Left renal cortex interstitium (tissue), 4 donors: ENCODE data around the gene DRC1. TPM values are rescaled to one million over a fixed set of nuclear protein-coding genes. Genes with fewer than 3 reads are reported as not detected.

ENCODE experiments used
- DNase-seq, 4 donors: peaks; one replicate each; pipeline ENCODE4 v3.0.0-alpha.2; 2013; ENCODE audit warnings: low read depth in 4 of 4, low spot score in 2 of 4, missing footprints in 1 of 4
- polyA plus RNA-seq, 4 donors: library from polyadenylated mRNA; unstranded; fragments of 120-200 nt; gene quantifications; one replicate each; pipeline ENCODE4 v1.2.1, GENCODE V29; 2013; ENCODE audit not compliant: insufficient read length in 4 of 4

DRC1 gene
- polyA plus RNA-seq, 4 donors = 2.4 to 3.8 (median 3.0) TPM

DNA sequence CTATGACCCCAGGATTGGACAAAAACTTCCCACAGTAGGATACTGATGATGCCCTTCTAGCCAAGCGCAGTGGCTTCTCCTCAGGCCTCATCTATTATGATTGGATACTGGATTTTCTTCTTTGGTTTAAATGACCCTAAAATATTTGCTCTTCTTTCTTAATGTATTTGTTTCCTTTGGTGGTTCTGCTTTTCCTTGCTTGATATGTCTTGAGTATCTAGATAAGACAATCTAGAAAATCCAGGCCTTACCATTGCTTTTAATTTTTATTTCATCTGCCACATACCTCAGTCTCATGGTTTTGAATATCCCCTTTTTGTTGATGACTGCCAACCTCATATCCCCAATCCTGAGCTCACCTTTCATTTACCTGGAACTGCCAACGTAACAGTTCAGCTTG, 40.6 kb downstream of the DRC1 start:
- no peak for DNase-seq

DNA sequence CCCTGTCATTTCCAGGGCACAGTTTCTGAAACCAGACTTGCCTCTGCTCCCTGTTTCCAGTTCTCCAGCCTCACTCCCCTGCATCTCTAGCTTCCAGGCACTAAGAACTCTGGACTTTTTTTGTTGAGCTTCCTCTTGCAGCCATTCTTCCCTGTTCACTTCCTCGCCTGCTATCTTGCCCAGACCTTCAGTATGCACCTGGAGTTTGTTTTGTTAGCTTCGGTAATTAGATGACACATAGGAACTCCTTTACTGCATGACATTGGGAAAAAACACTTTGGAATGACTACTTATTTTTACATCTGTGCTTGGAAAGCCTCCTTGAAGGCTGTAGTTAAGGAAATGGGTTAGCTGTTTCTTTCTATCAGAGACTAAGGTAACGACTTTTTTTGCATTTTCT, 41.0 kb downstream of the DRC1 start:
- no peak for DNase-seq

DNA sequence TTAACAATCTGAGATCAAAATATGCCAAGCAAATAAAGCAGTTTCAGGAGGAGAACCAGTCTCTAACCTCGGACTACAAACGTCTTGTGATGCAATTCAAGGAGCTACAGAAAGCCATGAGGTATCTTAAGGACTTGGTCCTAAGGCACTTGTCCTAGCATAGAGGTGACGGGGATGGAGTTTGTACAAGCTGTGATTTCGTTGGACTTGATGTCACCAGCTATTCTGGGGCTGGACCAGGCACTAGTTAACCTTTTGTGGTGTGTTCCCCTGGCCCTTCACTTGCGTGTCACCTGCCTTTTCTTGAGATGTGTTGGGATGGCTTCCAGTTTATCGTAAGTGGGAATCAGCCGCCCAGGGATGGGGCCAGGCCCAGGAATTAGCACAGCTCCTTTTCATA, 42.5 kb downstream of the DRC1 start:
- no peak for DNase-seq

DNA sequence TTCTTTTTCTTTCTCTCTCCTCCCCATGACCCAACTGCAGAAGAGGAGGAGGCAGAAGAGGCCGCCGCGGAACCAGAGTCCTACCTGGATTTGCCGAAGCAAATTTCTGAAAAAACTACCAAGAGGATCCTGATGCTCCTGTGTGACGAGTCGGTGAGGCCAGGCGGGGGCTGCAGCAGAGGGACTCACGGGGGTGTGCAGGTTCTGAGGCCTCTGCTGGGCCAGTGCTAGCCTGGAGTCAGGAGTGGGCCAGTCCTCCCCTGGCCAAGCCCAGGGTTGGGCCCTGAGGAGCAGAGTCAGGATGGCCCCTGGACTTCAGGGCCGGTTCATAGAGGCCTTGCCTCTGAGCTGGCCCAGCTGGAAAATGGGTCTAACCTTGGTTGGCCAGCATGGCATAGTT, 46.9 kb downstream of the DRC1 start:
- no peak for DNase-seq

DNA sequence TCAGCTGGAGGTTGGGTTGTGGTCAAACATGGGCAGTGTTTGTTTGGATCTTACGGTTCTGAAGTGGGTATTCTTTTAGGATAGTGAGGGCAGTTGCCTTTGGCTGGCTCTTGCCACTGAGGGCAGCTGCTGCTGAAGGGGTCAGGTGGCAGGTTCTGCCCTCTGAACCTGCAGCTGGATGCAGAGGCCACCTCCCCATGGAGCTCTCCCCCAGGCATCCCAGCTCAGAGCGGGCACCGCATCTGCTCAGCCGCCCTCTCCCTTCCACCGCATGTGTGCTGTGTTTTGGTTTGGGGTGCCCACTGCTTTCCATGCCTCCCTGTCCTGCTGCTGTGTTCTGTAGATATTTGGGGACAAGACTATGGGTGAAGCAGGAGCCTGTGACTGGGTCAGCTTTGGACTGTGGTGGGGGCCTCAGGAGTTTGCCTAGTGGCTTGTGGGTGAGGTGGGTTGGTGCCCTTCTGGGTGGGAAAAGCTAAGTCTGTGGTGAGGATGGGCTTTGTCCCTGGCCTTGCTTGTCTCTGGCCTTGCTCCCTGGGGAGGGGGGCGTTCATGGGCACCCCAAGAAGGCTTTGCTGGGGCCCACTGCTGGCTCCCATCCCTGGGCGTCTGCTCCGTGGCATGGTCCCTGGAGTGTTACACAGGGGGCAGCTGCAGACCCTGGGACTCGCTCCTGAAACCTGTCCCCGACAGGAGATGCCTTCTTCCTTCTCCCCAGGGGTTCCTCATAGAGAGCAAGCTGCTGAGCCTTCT, 47.7 kb downstream of the DRC1 start:
- DNase-seq = no peak

DNA sequence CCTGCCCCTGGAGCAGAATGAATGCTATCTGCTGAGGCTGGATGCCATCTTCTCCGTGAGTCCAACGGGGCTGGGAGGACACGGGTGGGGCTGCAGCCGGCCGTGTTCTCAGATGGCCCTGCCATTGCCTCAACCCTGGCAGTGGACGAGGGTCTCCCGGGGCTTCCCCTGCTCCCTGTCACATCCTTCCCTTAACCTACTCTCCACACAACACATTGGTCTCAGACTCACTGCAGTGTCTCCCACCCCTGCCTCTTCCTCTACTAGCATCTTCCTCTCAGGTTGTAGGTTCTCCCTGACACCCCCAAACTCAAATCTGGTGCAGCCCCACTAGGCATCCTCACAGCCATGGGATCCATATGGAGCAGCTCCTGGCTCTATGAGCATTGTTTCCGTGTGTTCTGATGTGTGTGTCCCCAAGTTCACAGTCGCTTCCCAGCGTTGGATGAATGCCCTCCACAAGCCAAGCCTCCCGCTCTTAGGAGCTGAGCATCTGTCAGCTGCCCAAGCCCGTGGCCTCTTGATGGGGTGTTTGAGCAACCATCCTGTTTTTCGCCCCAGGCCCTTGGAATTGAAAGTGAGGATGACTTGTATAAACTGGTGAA, 48.4 kb downstream of the DRC1 start:
- no peak for DNase-seq

DNA sequence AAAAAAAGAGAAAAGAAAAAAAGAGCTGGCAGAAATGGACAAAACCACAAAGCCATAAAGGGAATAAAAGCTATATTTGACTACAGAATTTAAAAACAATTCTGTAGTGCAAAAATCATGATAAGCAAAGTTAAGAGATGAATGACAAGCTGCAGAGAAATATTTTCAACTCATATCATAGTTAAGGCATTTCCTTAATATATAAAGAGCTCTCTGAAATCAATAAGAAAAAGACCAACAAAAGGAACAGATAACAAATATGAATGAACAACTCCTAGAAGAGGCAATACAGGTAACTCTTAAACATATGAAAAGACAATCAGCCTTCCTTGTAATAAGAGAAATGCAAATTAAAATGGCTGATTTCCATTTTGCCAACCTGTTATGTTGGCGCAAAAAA, 50.0 kb downstream of the DRC1 start:
- no peak for DNase-seq

DNA sequence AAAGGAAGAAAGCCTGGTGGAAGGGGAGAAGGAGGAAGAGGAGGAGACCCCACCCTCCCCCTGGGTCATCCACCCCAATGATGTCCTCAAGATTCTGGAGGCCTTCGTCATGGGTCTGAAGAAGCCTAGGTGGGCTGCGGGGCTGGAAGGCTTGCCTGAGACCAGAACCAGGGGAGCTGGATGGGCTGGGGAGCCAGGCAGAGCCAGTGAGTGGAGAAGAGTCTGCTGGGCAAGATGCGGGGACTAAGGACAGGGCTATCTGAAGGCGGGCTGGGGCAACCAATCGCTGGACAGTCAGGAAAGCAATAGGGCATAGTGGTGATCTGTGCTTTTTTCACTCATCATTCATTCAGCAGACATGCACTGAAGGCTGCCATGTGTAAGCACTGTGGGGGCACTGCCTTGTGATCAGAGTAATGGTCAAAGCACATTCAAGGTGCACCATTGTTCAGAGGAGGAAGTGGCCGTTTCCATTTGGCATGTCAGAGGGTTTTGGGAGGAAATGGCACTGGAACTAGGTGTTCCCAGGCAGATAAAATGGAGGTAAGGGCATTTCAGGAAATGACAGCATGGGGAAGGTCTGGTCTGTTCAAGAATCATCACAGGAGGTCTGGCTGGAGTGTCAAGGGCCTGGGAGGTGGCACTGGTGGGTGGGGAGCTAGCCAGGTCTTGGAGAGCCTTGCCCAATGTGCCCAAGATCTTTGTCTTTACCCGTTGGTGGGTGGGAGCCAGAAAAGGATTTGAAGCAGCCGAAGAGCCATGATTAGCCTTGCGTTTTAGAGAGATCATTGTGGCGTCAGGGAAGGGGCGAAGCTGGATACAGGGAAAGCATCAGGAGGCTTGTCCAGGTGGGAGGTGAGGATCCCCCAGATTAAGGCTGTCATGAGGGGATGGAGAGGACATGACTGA, 52.0 kb downstream of the DRC1 start:
- DNase-seq = no peak

DNA sequence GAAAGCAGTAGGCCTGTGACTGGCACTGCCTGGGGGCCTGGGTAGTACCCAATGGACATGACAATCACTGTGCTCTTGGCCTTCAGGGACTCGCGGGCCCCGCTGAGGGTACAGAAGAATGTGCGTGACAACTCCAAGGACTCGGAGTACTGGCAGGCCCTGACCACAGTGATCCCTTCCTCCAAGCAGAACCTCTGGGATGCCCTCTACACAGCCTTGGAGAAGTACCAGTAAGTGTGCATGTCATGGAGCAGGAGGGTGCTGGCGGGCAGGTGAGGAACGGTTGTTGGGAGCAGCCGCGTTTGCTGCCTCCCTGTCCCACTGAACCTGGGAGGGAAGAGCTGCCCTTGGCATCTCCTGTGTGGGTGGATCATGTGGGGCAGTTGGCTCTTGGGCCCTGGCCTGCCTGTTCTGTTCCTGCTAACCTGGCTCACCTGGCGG, 52.9 kb downstream of the DRC1 start:
- no peak for DNase-seq

DNA sequence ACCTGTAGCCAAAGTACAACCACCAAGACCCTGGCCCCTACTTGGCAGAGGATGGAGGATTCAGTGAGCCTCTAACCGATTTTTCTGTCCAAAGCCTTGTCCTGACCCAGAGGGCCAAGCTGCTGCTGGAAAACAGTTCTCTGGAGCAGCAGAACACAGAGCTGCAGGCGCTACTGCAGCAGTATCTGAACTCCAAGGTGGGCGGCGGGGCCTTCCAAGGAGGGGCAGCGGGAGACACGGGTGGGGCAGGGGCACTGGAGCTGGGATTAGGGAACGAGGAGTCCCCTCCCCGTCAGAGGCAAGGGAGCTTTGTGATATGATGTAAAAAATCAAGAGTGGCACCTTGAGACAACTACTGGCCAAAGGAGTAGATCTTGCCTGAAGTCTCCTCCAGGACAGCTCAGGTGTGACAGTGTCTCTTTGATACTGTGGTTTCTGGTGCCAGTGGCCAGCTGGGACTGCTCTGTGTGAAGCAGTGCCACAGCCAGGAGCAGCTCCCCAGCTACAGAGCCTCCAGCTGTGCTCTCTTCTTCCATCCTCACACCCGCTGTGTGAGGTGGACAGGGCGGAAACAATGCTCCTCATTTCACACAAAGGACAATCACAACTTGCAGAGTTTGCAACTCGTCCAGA, 53.4 kb downstream of the DRC1 start:
- DNase-seq = no peak

DNA sequence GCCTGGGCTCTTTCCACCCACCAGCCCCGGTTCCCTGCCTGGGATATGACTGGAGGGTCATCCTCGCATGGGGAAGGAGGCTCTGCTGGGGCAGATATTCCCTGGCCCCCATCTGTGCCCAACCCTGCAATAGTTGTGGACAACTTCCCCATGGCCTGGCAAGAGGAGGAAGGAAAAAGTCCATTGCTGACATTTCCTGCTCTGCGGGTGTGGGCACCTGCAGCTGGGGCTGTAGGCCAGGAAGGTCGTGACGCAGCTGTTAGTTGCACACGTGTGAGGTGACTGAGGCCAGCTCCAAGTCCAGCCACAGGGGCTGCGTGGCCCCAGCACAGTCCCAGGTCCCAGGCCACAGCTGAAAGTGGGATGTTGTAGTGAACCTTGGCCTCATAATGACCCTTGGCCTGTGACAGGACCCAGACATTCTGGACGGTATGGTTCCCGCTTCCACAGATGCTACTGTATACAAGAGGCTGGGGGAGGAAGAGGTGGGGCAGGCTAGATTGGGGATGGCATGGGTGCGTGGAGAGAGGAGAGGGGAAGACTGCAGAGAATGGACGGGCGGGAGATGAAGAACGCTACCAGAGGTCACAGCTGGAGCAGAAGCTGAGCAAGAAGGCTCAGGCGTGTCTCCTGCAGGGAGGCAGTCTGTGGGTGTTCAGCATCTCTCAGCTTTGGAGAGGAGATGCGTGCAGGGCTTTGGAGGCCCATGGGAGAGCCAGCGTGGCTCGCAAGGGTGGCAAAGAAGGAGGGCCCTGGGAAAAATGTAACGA, 54.1 kb downstream of the DRC1 start:
- no peak for DNase-seq

DNA sequence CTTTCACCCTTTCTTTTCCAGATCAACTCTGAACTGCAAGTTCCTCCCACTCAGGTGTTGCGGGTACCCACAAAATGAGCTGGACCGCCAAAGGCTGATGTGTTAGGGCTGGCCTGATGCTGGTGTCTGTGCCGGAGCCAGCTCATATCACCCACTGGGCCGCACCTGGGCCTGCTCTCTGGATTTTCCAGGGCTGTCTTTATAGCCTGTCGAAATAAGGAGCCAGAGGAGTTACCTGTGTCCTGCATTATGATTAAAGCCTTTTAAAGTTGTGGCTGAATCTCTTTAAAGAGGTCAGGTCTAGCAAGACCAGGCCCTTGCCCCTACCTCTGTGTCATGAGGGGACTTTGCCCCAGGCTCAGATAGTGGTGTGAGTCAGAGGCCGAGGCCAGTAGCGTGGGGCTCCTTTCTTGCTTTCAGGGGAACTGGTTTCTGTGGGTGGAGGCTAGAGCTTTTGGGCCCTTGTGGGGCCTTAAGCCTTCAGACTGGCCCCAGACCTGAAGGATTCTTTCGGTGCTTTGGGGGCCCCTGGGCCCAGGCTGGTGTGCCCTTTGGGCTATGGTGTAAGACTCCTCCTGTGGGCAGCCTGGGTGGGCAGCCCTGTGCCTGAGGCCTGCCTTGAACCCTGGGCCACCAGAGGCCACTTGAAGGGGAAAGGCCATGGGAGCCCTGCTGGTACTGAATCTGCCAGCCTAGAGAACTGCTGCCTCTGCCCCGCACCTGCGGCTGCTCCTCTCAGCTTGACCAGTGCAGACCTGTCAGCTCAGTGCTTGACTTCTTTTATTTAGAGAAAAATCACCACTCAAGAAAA, 54.9 kb downstream of the DRC1 start:
- DNase-seq = no peak

DNA sequence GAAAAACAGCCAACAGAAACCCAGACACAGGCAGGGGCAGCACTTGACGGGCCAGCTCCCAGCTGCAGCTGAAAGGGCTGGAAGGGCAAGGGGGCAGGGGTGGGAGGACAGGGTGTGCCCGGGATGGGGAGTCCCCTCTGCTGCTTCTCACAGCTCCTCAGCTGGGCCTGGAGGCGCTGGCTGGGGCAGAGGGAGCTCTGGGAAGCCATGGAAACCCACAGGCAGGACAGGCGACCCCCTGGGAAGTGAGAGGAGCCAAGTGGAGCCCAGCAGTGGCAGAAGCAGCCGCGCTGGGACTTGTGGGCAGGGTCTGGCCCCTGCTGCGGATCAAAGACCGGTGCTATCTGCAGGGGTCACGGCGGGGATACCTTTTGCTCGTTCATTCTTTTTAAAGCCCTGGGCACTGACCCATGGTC, 55.5 kb downstream of the DRC1 start:
- DNase-seq = no peak

DNA sequence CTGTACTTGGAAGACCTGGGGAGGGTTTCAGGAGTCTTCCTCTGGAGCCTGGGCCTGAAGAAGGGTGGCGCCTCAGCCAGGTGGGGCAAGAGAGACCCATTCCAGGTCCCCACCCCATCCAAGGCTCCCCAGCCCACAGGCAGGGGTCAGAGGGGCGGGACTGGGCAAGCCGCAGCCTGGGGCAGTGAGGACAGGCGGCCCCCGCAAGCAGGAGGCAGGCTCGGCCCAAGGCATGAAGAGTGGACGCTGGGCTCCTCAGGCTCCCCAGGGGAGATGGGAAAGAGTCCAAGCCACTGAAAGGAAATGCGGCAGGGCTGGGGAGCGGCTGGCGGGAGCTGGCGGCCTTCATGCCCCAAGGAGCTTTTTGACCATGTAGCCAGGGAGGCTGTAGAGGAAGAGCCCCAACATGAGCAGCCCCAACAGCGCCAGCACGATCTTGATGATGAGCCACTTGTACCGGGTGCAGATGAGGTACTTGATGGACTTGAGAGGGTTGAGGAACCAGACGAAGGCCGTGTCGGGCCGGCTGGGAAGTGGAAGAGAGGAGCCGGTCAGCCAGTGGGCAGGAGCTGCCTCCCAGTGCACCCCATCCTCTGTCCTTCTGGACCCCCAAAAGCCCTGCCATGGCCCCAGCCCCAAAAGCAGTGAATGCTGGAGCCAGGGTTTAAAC, 56.1 kb downstream of the DRC1 start:
- DNase-seq = no peak

DNA sequence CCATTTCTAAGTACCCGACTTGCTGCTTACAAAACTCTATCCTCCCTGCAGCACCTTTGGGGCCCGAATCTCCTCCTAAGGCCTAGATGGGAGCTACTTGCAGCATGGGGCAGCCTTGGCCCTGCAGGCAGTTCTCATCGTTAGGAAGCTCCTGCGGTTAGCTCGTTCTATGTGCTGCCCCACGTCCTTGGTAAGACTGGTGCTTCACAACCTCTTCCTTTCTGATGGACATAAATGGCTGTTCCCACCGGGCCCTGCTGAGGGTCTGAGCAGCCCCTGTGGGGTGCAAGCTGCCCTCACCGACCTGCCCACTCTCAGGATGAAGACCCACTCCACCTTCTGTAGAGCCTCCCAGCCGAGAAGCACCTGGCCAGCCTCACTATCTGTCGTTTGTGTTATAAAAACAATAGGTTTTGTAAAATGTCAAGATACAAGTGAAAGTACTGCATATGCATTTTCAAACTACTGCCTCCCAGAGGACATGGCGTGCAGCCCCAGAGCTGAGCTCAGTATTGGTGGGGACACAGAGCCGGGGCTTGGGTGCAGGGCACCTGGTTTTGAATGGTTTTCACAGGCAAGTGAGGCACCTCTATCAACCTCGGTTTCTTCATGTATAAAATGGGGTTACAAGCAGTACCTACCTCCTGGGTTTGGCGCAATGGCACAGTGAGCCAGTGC, 56.8 kb downstream of the DRC1 start:
- DNase-seq = no peak

DNA sequence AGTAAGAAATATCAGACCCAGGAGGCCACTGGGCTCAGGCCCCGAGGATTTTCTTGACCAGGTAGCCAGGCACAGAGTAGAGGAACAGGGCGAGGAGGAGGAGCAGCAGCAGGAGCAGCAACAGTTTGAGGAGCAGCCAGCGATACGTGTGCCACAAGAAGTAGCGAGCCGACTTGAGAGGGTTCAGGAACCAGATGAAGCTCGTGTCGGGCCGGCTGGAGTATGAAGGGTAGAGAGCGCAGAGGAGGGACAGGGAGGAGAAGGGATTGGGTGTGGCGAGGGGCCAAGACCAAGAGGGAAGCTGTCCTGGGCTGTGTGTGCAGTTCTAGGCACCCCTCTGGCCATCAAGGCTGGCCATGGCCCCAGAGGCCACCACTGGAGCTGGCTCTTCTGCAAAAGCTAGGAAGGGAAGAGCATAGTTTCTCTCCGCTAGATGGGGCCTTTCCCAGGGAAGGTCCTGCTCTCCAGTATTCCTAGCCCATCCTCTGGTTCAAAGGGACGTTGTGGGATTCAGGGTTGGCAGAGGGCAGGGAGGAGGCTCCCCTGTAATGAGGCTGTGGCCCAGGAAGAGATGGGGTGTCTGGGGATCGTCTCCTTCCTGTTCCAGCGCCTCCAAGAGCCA, 58.4 kb downstream of the DRC1 start:
- DNase-seq = no peak

DNA sequence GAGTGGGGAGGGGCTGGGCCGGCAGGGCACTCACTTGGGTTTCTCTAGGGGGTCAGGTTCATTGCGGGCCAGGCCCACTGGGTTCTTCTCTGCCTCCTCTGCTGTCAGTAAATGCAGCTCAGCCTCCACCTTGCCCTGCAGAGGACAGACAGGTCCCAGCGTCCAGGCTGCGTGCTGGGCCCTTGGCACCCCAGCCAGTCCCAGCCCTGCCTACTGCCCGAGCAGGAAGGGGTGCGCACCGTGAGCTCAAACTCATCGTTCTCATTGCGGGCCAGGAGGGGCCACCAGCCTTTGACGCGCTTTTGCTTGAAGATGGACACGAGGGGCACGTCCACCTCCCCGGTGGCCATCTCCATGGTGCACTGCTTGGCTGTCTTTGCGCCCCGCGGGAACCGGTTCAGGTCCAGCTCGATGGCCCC, 58.9 kb downstream of the DRC1 start:
- no peak for DNase-seq

DNA sequence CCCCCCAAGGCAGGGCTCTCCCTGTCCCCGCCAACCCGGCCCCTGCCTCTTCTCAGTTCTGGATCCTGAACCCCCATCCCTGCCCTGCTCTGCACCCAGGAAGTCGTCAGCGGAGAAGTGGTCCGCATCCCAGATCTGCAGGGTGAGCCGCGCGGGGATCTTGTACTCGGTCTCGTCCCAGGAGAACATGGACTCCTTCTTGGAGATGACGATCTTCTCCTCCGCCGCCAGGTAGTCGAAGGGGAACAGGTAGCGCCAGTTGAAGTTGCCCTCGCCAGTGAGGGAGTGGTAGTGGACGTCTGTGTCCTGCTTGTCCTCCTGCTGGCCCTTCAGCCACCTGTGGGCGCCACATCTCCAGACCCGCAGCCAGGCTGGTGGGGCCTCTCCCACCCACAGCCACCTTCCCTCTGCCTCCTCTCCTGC, 59.9 kb downstream of the DRC1 start:
- DNase-seq = no peak
